Loucy (cell line): ENCODE results near the gene MCTP2.

ENCODE experiments used
- EZH2phosphoT487 ChIP-seq: fragments of 200-600 bp; IDR thresholded peaks from 2 replicates; pipeline ENCODE4 v1.6.1; 2018; ENCODE audit warnings: antibody characterized with exemption, mild to moderate bottlenecking, moderate library complexity, borderline replicate concordance
- TF ChIP-seq, protein P1 (sequence below): fragments of 200-600 bp; sonication (generic); conservative IDR thresholded peaks from 2 replicates; pipeline ENCODE4 v1.5.1; 2014; ENCODE audit warnings: mild to moderate bottlenecking, antibody characterized with exemption, low read length

DNA sequence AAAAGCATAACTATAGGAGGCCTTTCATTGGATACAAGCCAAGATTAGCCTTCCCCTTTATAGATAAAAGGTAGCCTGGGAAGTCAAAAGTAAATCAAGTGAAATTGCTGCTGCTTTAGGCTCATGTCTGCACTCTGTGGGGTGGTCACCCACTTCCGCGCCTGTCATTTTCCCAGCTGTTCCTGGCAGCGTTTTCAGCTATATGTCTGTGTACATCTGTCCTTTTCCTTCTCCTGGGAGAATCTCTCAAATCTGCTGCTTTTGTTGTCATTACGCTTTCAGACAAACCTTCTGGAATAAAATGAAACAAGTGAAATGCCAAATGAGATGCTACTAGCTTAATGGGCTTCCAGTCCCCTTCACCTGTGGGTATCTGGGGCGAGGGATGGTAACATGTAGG lies 211.8 kb downstream of the MCTP2 start:
- TF ChIP-seq, protein P1, sequence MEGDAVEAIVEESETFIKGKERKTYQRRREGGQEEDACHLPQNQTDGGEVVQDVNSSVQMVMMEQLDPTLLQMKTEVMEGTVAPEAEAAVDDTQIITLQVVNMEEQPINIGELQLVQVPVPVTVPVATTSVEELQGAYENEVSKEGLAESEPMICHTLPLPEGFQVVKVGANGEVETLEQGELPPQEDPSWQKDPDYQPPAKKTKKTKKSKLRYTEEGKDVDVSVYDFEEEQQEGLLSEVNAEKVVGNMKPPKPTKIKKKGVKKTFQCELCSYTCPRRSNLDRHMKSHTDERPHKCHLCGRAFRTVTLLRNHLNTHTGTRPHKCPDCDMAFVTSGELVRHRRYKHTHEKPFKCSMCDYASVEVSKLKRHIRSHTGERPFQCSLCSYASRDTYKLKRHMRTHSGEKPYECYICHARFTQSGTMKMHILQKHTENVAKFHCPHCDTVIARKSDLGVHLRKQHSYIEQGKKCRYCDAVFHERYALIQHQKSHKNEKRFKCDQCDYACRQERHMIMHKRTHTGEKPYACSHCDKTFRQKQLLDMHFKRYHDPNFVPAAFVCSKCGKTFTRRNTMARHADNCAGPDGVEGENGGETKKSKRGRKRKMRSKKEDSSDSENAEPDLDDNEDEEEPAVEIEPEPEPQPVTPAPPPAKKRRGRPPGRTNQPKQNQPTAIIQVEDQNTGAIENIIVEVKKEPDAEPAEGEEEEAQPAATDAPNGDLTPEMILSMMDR: no peak
- no peak for TF ChIP-seq EZH2phosphoT487
